NB4 (cell line): ENCODE results near the gene DNAH14.

ENCODE experiments used
- MYC ChIP-seq: IDR thresholded peaks from 2 replicates; pipeline ENCODE4 v1.6.1; 2011; ENCODE audit warnings: low read depth, low read length
- POLR2A ChIP-seq: IDR thresholded peaks from 2 replicates; pipeline ENCODE4 v1.6.1; 2011; ENCODE audit warnings: mild to moderate bottlenecking; ENCODE audit not compliant: insufficient read length; ENCODE audit errors: extremely low read depth
- TF ChIP-seq, protein P1 (sequence below): IDR thresholded peaks from one replicate; pipeline ENCODE4 v1.5.1; 2012; ENCODE audit warnings: low read depth, low read length
- TF ChIP-seq, protein P2 (sequence below): IDR thresholded peaks from 2 replicates; pipeline ENCODE4 v1.6.1; 2011; ENCODE audit warnings: low read depth, low read length

DNA sequence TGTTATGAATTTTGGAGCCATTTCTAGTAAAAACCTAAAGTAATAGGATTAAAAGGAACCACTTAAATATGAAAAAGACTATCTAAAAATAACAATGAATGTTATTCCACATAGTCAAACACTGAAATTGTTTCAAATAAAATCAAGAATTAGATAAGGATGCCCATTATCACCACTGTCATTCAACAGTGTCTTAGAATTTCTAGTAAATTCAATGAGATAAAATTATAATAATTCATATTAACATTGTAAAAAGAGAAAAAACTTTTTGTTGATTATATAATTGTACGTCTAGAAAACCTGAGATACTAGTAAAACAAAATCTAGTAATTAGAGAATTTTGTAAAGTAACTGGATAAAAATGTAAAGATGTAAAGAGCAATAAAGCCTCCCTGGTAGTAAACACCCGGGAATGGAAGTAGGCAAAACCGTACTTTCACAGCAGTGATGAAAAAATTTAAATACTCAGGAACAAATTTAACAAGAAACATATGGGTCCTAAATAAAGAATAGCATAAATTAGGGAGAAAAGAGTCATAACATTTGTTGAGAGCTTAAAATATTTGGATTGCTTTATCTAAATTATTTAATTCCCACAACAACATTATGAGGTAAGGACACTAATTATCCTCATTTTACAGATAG, 442.0 kb downstream of the DNAH14 start:
- TF ChIP-seq, protein P1, sequence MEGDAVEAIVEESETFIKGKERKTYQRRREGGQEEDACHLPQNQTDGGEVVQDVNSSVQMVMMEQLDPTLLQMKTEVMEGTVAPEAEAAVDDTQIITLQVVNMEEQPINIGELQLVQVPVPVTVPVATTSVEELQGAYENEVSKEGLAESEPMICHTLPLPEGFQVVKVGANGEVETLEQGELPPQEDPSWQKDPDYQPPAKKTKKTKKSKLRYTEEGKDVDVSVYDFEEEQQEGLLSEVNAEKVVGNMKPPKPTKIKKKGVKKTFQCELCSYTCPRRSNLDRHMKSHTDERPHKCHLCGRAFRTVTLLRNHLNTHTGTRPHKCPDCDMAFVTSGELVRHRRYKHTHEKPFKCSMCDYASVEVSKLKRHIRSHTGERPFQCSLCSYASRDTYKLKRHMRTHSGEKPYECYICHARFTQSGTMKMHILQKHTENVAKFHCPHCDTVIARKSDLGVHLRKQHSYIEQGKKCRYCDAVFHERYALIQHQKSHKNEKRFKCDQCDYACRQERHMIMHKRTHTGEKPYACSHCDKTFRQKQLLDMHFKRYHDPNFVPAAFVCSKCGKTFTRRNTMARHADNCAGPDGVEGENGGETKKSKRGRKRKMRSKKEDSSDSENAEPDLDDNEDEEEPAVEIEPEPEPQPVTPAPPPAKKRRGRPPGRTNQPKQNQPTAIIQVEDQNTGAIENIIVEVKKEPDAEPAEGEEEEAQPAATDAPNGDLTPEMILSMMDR: no peak
- TF ChIP-seq POLR2A (no peak), MYC (no peak)
- TF ChIP-seq, protein P2, sequence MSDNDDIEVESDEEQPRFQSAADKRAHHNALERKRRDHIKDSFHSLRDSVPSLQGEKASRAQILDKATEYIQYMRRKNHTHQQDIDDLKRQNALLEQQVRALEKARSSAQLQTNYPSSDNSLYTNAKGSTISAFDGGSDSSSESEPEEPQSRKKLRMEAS: no peak
